ENCODE results near the gene CADM1. TPM values are rescaled to one million over a fixed set of nuclear protein-coding genes. Genes with fewer than 3 reads are reported as not detected.

The CADM1 gene
- total and polyA plus RNA-seq, 2 experiments from 2014 or later: 48.4 to 54.3 TPM

DNA sequence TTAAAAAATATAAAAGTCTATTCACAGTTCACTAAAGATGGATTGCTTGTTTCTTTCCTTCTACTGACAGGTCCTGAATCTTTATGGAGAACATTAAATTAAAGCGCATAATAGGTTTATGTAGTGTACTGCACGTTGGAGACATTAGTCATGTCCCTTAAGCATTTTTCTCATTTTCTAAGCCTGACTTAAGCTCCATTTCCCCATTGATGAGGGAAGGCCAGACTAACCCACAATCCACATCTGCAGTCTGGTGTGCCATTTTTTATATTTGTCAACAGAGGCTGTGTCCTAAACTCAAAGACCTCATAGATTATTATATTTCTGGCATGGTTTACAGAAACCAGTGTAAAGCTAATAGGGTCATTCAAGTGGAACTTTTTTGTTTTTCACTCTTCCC lies 39.9 kb downstream of the CADM1 start:
- WGBS (ENCODE audit: low lambda C conversion rate, missing lambda C conversion rate): 69% methylated on average over 2 of the region's 2 CpGs
- Histone ChIP-seq H4K20me1 (ENCODE audit: insufficient read depth, poor library complexity, severe bottlenecking) (no peaks in the 10 kb centered on the region), H3K36me3 (replicated peaks; ENCODE audit: insufficient read depth, low read depth) (no peaks in the 10 kb centered on the region), H2AFZ (no peak overlapping the region), H3K79me2 (peaks cover 8% of the 10 kb centered on the region), H3K9me3 (ENCODE audit: low read depth) (no peaks in the 10 kb centered on the region), H3K4me2 (no peak overlapping the region), H3K9me2 (replicated peaks; ENCODE audit: insufficient read depth) (no peaks in the 10 kb centered on the region), H3K4me1 (ENCODE audit: insufficient read depth) (no peaks in the 10 kb centered on the region), H3K27ac (no peak overlapping the region), H3K27me3 (no peaks in the 10 kb centered on the region), H3K4me3 (no peak overlapping the region)
- TF ChIP-seq EZH2 (IDR thresholded peaks at IDR 0.05; ENCODE audit: borderline replicate concordance) (no peak), EZH2phosphoT487 (IDR thresholded peaks at IDR 0.05; ENCODE audit: low read depth, severe bottlenecking, unreplicated experiment) (no peak)
- TF ChIP-seq, protein P1, sequence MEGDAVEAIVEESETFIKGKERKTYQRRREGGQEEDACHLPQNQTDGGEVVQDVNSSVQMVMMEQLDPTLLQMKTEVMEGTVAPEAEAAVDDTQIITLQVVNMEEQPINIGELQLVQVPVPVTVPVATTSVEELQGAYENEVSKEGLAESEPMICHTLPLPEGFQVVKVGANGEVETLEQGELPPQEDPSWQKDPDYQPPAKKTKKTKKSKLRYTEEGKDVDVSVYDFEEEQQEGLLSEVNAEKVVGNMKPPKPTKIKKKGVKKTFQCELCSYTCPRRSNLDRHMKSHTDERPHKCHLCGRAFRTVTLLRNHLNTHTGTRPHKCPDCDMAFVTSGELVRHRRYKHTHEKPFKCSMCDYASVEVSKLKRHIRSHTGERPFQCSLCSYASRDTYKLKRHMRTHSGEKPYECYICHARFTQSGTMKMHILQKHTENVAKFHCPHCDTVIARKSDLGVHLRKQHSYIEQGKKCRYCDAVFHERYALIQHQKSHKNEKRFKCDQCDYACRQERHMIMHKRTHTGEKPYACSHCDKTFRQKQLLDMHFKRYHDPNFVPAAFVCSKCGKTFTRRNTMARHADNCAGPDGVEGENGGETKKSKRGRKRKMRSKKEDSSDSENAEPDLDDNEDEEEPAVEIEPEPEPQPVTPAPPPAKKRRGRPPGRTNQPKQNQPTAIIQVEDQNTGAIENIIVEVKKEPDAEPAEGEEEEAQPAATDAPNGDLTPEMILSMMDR (IDR thresholded peaks at IDR 0.05; ENCODE audit: poor library complexity): no peak
- DNase-seq (ENCODE audit: low spot score): no peak

DNA sequence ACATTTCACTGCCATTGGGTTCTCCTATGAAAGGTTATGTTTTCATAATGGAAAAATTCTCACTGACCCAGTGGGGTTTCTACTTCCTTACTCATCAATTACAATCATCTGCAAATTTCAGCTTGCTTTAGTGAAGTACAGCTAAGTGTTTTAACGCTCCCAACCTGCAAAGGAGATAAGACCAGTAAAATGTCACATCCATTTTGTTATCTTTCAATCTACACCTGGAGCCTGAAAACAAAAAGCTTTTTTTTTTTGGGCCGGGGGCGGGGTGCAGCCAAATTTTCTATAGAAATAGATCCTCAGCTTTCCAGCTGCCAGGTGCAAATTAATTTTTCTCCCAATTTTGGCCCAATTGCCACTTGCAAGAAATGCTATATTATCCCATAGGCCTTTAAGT lies 40.6 kb downstream of the CADM1 start:
- no peaks in the 10 kb centered on the region for H3K36me3 ChIP-seq (replicated peaks; ENCODE audit: insufficient read depth, low read depth)
- H4K20me1 ChIP-seq (ENCODE audit: insufficient read depth, poor library complexity, severe bottlenecking): no peaks in the 10 kb centered on the region
- no peak for DNase-seq (ENCODE audit: low spot score)
- no peak overlapping the region for H2AFZ ChIP-seq
- H3K79me2 ChIP-seq: peaks cover 8% of the 10 kb centered on the region
- no peaks in the 10 kb centered on the region for H3K9me2 ChIP-seq (replicated peaks; ENCODE audit: insufficient read depth)
- TF ChIP-seq, protein P1 (IDR thresholded peaks at IDR 0.05; ENCODE audit: poor library complexity): no peak
- no peak for TF ChIP-seq EZH2 (IDR thresholded peaks at IDR 0.05; ENCODE audit: borderline replicate concordance)
- no peak for TF ChIP-seq EZH2phosphoT487 (IDR thresholded peaks at IDR 0.05; ENCODE audit: low read depth, severe bottlenecking, unreplicated experiment)
- WGBS (ENCODE audit: low lambda C conversion rate, missing lambda C conversion rate): 65% methylated on average over 3 of the region's 3 CpGs
- H3K27ac ChIP-seq: no peak overlapping the region
- H3K27me3 ChIP-seq: no peaks in the 10 kb centered on the region
- no peak overlapping the region for H3K4me2 ChIP-seq
- H3K4me3 ChIP-seq: no peak overlapping the region
- H3K4me1 ChIP-seq (ENCODE audit: insufficient read depth): no peaks in the 10 kb centered on the region
- no peaks in the 10 kb centered on the region for H3K9me3 ChIP-seq (ENCODE audit: low read depth)

DNA sequence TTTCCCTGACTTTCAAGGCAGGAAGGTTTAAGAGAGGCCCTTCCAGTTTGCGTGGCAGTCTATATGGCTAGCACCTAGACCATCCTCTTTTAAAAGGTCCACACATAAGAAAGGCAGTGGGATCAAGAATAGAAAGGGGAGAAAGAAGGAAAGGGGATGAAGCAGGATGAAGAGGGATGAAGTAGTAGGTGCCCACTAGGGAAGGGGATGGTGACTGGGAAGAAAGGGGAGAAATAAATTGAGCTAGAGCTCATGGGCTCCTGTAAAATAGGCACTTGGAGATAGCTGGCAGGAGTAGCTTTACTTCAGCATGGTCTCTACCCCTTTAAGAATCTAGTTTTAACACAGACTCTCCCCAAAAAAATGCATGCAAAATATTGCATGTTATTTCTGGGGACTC lies 41.5 kb downstream of the CADM1 start:
- 91% methylated on average over 1 of the region's 1 CpG for WGBS (ENCODE audit: low lambda C conversion rate, missing lambda C conversion rate)
- no peaks in the 10 kb centered on the region for H3K9me3 ChIP-seq (ENCODE audit: low read depth)
- no peaks in the 10 kb centered on the region for H3K36me3 ChIP-seq (replicated peaks; ENCODE audit: insufficient read depth, low read depth)
- H3K9me2 ChIP-seq (replicated peaks; ENCODE audit: insufficient read depth): no peaks in the 10 kb centered on the region
- no peaks in the 10 kb centered on the region for H3K4me1 ChIP-seq (ENCODE audit: insufficient read depth)
- H4K20me1 ChIP-seq (ENCODE audit: insufficient read depth, poor library complexity, severe bottlenecking): no peaks in the 10 kb centered on the region
- TF ChIP-seq EZH2 (IDR thresholded peaks at IDR 0.05; ENCODE audit: borderline replicate concordance): no peak
- no peak for TF ChIP-seq EZH2phosphoT487 (IDR thresholded peaks at IDR 0.05; ENCODE audit: low read depth, severe bottlenecking, unreplicated experiment)
- TF ChIP-seq, protein P1 (IDR thresholded peaks at IDR 0.05; ENCODE audit: poor library complexity): no peak
- no peak overlapping the region for H3K4me2 ChIP-seq
- H3K79me2 ChIP-seq: peaks cover 8% of the 10 kb centered on the region
- no peak overlapping the region for H2AFZ ChIP-seq
- no peak overlapping the region for H3K27ac ChIP-seq
- H3K27me3 ChIP-seq: no peaks in the 10 kb centered on the region
- no peak overlapping the region for H3K4me3 ChIP-seq
- no peak for DNase-seq (ENCODE audit: low spot score)
